Hypothalamus (tissue), 51 donors: ENCODE results near the gene DOCK3.
"Not testable (repeated sequence)": the region's sequence is repeated elsewhere in the genome, so short reads cannot be mapped to it uniquely, and the experiment has no call there.

Source experiments
- DNase-seq, 51 donors: peaks; one replicate each; lab custom pipeline; 2025; lab: John Stamatoyannopoulos, UW

DOCK3 gene

DNA sequence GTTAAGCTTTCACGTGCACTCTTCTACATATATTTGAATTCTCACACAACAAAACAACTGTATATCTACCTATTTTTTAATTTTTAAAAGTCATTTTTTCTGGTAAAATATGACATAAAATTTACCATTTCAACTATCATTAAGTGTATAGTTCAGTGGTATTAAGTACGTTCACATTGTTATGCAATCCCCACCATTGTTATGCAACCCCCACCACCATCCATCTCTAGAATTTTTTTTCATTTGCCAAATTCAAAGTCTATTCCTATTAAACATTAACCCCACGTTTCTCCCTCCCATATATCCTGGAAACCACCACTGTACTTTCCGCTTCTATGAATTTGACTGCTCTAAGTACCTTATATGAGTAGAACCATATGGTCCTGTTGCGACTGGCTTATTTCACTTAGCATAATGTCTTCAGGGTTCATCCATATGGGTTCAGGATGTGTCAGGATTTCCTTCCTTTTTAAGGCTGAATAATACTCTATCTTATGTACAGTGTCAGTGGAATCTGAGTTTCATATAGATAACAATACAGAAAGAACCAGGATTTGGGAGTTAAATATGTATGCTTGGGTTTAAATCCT is 279.2 kb downstream of the DOCK3 start:
- no peak for DNase-seq

DNA sequence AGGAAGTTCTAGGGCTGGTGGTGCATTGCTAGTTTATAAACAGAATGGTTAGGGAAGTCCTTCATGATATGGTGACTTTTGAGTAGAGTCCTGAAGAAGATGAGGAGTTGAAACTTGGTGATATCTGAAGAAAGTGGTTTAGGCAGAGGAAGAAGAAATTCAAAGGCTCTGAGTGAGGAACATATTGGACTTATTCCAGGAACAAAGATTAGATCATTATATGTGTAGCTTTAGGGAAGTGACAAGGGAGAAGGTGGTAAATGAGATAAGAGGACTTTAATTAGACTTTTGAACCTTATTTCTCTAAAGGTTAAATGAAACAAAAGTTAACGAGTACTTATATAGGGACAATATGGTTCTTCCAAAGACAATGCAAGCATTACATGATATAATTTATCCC is 286.7 kb downstream of the DOCK3 start:
- DNase-seq = no peak

DNA sequence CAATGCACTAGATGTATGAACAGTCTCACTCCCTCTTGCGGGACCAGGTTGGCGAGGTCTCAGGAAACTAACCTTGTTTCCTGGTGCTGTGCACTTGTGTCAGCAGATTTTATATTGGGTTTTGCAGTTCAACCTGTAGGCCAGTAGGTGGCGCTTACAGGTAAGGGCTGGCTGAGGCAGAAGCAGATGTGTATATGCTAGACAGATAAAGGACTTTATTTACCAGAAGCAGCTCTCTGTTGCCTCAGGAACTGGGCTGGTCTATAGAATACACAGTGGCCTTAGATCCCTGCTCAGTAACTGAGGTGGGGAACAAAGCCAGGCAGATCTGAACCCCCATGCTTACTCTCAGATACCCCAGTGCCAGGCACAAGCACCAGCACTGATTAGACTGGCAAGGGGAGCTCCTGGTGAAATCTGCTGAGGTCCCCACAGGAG is 296.8 kb downstream of the DOCK3 start:
- no peak for DNase-seq

DNA sequence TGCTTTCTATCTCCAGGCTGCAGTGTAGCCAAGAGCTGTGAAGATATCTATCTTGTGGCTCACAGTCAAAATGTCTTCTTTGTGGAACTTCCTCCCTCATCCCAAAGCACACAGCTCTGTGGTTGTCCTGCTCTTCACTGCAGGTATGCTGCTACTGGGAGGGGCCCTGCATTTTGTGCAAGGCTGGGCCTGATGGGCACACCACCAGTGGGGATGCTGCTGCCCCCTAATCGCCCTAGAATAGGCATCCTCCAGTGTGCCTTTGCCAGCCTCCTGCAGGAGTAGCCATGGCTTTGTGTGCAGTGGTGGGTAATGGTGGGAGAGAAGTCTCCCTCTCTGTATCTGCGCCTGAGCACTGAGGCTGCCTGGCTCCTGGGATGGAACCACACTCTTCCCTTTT is 297.3 kb downstream of the DOCK3 start:
- no peak for DNase-seq

DNA sequence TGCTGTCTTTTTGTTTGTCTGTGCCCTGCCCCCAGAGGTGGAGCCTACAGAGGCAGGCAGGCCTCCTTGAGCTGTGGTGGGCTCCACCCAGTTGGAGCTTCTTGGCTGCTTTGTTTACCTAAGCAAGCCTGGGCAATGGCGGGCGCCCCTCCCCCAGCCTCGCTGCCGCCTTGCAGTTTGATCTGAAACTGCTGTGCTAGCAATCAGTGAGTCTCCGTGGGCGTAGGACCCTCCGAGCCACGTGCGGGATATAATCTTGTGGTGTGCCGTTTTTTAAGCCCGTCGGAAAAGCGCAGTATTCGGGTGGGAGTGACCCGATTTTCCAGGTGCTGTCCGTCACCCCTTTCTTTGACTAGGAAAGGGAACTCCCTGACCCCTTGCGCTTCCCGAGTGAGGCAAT is 303.9 kb downstream of the DOCK3 start:
- not testable (repeated sequence) for DNase-seq

DNA sequence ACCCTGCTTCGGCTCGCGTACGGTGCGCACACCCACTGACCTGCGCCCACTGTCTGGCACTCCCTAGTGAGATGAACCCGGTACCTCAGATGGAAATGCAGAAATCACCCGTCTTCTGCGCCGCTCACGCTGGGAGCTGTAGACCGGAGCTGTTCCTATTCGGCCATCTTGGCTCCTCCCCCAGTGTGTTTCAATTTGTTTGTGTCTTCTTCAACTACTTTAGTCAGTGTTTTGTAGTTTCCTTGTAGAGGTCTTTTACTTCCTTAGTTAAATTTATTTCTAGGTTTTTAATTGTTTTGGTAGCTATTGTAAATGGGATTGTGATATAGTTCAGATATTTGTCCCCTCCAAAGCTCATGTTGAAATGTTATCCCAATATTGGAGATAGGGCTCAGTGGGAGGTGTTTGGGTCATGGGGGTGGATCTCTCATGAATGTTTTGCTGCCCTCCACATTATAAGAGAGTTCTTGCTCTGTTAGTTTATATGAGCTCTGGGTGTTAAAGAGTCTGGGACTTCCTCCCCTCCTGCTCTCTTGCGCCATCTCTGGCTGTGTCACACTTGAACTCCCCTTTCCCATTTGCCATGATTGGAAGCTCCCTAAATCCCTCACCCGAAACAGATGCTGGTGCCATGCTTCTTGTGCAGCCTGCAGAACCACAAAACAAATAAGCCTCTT is 304.4 kb downstream of the DOCK3 start:
- no peak for DNase-seq

DNA sequence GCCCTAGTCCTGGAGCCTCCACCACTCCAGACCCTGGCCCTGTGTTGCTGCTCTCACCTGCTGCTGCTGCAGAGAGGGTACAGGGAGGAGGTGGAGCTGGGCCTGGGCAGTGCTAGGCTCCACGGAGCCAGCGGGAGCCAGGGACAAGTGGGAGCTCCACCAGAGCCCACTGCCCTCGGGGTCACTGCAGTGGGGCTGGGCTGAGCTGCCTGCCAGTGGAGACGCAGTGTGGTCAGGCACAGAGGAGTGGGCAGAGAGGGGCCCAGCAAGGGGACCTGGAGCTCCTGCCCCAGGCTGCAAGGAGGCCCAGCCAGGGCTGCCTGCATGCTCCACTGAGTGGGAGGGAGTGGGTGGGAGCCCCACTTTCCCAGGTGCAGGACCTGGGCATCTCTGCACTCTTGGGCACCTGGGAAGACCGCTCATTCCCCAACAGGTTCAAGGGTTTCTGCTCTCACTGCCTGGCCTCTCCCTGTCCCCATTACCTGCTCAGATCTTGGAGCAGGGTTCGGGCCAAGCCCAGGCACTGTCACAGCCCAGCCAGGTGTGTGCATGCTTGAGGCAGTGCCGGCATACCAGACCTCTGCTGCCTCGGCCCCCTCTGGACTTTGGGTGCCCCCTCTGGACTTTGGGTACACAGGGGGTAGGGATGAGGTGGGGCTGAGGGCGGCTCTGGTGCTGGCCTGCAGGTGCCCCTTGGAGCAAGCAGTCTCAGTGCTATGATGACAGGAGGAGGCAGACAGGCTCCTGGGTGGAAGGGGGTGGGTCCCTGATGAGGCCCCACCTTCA is 308.0 kb downstream of the DOCK3 start:
- no peak for DNase-seq

DNA sequence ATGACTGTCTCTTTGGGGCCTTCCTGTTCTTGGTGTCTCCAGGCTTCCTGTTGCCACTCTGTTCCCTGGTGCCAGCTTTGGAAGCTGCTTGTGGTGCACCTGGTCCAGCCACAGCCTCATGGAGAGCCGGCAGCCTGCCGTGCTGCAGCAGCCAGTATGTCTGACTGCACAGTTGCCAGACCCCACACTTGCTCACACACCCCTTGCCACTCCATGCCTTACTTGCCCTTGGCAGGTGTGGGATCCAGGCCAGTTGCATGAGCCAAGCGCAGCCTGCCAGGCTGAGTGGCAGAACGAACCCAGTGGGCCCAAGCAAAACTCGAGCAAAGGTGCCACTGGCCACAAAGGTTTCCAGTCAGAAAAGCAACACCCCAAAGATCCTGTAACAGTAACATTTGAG is 309.2 kb downstream of the DOCK3 start:
- DNase-seq = no peak

DNA sequence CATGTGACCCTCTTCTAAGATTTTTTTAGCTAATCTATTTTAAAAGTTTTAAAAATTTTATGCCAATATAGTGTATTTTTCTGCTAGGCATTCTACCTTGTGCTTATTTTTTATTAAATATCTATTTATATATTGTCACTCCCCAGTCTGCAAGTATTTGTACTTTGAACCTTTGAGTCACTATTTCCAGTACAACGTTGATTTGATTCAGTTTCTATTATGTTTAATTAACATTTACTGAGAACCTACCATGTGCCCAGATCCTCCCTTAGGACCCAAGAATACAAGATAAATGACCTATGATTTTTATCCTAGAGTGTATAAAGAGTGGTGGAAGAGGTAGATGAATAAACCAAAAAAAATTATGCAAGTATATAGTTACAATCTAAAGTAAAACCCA is 311.2 kb downstream of the DOCK3 start:
- DNase-seq = no peak

DNA sequence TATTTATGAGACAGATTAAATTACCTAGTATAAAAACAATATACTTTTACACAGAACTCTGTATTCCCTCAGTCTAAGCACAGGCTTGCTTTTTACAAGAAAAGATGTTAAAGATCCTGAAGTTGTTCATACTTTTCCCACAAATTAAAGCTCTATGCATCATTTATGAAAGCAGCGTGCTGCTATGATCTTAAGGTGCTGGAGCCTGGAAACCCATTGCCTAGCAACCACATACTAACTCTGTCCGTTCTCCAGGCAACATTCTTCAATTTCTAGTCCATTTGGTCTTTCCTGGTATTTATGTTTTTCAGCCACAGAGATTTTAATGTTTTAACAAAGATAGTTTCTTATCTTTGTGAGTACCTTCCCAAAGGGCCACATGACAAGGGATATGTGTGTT is 312.0 kb downstream of the DOCK3 start:
- DNase-seq = no peak

DNA sequence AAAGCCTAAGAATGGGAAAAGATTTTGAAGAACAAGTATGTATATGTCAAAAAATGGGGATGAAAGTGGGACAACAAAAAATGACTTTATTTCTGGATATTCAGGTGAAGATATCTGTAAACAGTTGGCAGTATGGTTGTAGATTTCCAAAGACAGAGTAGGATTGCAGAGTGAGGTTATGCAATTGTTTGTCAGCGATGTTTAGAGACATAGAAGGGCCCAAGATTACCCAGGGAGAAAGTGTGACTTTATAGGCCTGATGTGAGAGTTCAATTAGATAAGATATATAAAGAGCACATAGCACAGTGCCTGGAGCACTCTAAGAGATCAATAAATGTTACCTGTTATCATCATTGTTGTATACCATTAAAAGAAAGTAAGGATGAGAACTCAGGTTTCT is 319.8 kb downstream of the DOCK3 start:
- no peak for DNase-seq

DNA sequence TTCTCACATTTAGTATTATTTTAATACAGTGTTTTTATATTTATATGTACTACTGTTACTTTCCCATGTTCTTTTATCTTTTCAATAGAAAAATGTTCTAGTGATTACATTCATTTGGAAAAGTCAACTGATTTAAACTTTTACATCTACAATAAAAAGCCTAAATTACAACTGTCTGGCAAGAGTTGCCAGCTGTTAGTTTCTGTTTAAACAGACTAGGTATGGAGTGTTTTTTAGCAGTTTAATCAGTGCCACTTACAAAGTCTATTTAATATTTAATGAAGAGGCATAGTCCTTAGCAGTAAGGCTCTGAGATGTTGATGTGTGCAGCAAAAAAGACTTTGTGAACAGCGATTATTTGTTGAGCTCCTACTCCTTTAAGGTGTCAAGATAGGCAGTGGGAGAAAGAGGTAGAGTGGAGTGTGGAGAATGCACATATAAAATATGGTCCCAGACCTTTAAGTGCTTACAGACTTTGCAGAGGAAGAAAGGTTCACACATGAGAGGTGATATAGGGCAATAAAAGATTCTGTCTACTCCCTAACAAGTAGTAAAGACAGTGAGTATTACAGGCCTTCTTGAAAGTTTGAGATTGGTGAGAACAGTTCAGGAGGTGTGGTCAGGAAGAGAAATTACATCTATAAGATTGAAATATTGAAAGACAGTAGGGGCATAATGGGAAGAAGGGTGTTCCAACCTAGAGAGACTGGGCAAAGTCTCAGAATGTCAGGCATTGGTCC is 320.5 kb downstream of the DOCK3 start:
- DNase-seq = no peak

DNA sequence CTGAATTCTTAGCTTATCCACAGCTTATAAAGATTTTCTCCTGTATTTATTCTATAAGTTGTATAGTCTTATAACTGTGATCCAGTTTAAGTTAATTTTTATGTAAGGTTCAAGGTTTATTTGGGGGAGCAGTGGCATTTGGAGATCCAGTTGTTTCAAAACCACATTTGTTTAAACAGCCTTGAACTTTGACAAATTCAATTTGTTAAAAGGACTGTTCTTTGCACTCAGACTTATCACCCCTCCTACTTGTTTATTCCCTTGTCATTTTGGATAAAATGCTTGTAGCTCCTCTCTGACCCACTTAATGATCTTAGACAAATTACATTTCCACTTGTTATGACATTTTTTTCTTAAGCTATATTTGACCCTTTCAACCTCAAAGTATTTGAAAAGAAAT is 327.8 kb downstream of the DOCK3 start:
- no peak for DNase-seq

DNA sequence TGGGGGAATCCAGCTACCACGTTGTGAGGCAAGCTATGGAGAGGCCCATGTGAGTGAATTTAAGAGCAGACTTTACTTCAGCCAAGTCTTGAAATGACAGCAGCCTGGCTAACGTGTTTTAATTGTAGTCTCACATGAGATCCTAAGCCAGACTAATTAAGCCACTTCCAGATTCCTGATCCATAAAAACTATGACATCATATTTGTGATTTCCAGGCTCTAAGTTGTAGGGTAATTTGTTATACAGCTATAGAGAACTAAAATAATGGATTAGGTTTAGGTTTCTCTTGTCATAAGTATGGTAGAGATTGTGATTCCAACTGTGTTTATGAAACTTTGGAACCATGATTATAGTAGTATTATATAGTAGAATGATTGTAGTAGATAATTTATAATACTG is 329.5 kb downstream of the DOCK3 start:
- no peak for DNase-seq

DNA sequence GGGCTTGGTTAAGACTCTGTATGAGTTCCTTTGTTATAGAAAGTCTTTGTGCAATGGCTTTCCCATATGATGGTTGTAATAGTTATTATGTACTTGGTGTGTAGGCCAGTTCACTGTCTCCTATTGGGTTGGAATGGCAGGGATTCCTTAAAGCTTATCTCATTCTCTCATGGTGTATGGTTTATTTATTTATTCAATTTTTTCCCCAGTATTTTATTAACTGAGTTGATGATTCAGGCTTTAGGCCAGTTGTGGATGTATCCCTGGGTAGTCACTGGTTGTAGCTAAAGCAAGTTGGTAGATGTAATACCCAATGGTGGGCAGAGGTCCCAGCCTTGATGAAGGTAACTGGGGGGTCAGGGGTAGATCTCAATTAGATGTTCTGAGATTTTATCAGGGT is 349.4 kb downstream of the DOCK3 start:
- DNase-seq = no peak

DNA sequence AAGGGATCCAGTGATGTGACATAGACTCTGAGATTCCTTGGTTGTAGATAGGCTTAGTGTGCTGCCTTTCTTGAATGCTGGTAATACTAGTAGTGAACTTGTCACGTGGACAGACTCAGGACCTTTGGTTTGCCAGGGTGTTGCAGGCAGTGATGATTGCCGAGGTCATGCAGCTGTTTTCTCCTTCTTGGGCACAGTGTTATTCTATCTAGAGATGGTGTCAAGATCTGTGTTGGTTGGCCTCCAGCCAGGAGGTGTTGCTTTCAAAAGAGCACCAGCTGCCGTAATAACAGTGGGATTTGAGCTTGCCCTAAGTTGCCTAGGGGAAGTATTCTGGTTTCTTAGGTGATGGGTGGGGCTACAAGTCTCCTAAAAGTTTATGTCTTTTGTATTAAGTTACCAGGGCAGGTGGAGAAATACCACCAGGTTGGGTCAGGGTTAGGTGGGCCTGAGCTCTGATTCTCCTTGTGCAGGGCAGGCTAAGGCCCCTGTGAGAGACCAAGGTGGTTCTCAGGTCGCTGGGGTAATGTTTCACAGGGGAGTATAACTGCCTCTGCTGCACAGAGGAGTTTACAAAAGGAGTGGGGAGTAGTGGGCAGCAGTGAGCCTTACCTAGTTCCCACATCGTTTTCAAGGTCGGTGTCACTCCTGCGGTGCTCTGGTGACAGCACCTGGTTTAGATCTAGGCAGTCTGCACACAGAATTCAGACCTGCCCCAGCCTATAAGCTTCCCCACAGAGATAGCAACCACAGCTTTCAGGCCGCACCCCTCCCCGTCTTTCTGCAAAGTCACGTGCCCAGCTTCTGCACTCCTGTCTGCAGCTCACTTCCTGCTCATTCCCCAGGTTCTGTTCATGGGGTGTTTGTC is 350.3 kb downstream of the DOCK3 start:
- no peak for DNase-seq

DNA sequence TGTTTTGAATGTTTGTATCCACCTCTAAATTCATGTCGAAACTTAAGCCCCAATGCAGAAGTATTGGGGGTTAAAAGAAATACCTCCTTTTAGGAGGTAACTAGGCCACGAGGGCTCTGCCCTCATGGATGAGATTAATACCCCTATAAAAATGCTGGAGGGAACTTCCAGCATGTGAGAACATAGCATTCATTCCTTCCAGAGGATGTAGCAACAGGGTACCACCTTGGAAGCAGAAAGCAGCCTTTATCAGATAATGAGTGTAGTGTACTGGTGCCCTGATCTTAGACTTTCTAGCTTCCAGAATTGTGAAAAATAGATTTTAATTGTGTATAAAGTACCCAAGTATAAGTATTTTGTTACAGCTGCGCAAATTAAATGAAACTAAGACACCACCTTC is 356.9 kb downstream of the DOCK3 start:
- DNase-seq = no peak

DNA sequence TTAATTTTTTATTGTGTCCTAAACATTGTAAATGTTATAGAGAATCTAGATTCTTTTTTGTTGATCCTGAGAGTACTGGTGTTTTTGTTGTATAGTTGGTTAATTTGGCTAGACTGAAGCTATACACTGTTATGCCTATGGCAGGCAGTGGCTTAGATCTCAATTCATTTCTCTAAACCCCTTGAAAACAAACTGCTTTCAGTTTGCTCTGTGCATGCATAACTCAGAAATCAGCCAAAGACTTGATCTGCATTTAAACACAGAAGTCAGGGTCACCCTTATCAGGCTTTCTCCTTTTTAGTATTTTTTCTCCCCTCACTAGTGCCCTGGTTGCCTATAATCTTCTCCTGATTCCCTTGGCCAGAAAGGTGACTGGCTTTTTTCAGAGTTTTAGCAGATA is 360.9 kb downstream of the DOCK3 start:
- DNase-seq = no peak

DNA sequence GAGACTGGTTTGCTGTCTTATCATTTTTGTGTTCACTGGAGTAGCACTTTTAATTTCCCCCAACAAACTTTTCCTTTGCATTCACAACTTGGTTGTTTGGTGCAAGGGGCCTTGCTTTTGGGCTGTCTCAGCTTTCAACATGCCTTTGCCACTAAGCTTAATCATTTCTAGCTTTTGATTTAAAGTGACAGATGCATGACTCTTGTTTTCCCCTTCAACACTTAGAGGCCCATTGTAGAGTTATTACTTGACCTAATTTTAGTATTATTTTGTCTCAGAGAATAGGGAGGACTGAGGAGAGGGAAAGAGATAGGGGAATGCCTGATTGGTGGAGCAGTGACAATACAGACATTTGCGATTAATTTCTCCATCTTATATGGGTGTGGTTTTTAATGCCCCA is 370.3 kb downstream of the DOCK3 start:
- DNase-seq = no peak

DNA sequence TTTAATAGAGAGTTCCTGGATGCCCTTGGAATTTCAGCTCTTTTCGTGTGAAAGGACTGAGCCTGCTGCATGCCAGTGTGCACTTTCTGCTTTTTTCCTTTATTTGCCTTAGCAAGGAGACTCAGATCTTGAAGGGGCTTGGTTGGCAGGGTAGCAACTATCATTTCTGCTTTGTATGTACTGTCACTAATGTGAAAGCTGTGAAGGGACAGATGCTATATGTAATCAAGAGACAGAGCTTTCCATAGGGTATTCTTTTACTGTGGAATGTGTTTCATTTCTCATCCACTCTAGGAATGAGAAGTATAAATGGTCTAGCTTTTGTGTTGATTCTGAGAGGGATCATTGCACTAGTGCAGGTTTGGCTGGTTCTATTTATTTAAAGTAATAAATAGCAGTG is 377.8 kb downstream of the DOCK3 start:
- DNase-seq = no peak
